Stimulated activated CD4-positive, alpha-beta T cell treated with anti-CD3 and anti-CD28 coated beads, Interleukin-15, amount 100 ng/mL, for 48 hours (primary cell): ENCODE measurements around the gene C17orf107.

Source experiments
- DNase-seq, 2 donors: peaks; one replicate each; pipeline ENCODE4 v3.0.0-alpha.2; 2020; ENCODE audit warnings: low read depth in 2 of 2

C17orf107 gene

DNA sequence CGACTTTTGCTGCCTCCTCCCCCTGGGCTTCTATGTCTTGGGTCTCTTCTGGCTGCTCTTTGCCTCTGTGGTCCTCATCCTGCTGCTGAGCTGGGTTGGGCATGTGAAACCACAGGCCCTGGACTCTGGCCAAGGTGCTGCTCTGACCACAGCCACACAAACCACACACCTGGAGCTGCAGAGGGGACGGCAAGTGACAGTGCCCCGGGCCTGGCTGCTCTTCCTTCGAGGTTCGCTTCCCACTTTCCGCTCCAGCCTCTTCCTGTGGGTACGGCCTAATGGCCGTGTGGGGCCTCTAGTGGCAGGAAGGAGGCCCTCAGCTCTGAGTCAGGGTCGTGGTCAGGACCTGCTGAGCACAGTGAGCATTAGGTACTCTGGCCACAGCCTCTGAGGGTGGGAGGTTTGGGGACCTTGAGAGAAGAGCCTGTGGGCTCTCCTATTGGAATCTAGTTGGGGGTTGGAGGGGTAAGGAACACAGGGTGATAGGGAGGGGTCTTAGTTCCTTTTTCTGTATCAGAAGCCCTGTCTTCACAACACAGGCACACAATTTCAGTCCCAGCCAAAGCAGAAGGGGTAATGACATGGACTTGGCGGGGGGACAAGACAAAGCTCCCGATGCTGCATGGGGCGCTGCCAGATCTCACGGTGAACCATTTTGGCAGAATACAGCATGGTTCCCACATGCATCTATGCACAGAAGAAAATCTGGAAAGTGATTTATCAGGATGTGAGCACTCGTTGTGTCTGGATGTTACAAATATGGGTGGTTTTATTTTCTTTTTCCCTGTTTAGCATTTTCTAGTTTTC is 35.0 kb downstream of the C17orf107 start:
- DNase-seq: no peak

DNA sequence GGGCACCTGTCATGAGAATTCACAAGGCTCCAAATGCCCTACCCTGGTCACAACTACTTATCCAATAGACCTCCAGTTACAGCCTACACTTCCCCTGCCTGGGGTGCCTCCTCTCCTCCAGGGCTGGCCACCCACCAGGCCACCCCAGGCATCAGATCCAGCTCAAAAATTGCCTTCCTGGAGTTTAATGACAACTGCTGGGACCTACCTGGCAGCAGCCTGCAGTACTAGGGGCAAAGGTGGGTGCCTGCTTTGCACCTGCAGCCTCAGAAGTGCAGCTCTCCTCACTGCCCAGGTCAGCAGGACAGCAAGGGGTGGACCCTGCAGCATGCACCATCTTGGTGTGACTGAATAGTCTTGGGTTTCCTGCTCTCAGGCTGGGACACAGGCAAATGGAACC is 36.3 kb downstream of the C17orf107 start:
- no peak for DNase-seq

DNA sequence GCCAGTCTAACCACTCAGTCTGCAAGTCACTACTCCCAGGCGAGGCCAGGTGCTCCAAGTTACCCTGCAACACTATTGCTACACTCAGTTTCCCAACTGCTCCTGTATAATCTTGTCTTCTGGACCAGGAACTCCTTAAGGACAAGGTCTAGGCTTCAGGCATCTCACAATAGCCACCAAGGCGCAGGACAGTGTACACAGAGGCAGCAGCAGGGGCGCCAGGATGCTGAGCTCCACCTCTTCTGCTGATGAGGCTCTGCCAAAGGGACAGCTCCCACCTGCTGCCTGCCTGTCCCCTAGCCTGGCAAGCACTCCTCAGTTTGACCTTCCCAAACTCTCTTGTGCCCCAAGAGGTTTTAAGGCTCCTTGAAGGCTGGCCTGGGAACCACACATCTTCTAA is 37.1 kb downstream of the C17orf107 start:
- no peak for DNase-seq

DNA sequence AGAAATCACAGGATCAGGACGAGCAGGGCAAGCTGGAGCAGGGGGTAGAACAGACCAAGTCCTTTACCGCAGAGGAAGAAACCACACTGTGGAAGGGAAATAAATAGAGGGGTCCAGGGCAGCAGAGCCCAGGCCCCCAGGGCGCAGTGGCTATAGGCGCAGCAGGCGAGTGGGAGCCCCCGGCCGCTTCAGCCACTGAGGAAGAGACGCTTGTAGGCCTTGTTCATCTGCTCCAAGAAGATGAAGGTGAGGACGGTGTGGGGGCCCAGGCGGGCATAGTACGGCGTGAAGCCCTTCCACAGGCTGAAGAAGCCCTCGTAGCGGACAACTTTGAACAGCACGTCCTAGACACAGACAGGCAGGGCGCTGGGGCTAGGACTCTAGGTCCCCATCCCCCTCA is 38.2 kb downstream of the C17orf107 start:
- no peak for DNase-seq

DNA sequence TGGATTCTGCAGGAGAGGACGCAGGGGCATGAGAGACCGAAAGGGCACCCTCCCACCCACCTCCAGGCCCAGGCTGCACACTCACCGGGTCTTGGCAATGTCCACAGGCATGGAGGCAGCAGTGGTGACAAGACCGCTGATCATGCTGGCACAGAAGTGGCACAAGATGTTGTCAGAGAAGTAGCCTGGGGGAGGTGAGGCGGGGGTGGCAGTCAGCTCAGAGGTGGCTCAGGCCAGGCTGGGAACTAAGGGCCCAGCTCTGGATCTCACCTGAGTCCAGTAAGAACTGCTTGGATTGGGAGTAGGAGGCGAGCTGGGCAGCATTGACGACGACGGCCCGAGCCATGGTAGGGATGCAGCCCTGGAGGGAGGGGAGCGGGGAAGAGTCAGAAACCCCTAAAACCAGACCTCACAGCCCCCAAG is 38.7 kb downstream of the C17orf107 start:
- no peak for DNase-seq

DNA sequence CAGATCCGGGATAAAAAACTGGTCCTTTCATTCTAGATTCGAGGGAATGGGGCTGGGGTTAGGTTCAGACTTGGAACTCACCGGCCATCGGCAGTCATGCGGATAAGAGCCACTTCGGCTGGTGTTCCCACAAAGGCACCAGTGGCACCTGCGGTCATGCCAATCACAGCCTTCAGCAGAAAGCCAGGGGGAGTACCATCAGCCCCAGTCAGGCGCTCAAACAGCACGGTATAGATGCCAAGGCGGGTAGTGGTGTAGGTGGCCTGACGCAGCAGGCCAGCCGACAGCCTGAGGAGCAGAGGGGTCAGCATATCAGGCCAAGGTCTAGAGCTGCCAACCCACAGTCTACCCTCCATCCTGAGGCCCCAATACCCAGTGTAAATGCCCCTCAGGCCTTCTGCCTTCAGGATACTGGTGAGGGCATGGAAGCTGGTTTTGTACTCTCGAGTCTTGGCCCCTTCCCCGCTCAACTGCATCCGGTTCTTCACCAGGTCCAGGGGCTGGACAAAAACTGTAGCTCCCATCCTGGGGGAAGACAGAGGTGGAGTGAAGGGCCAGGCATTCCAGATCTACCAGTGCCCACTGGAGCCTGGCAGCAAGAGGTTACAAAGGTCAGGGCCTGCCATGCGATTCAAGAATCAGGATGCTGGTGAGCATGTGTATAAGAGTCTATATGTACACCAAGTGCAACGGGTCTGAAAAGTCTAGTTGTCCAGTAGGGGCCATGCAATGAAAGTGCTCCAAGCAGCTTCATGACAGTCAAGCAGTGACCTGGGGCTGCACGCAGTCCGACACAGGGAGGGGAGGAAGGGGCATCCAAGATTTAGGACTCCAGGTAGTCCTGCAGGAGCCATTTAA is 39.6 kb downstream of the C17orf107 start:
- no peak for DNase-seq

DNA sequence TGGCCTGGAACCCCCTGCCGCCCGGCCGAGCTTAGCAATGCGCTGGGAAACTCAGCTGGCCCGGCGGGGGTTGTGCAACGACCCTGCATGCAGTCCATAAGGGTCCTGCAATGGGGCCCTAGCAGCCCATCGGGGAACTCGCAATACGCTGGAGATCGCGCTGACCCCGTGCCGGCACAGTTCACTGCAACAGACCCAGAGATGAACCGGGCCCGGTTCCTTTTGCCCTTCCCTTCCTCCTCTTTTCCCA is 40.1 kb downstream of the C17orf107 start:
- DNase-seq: no peak

DNA sequence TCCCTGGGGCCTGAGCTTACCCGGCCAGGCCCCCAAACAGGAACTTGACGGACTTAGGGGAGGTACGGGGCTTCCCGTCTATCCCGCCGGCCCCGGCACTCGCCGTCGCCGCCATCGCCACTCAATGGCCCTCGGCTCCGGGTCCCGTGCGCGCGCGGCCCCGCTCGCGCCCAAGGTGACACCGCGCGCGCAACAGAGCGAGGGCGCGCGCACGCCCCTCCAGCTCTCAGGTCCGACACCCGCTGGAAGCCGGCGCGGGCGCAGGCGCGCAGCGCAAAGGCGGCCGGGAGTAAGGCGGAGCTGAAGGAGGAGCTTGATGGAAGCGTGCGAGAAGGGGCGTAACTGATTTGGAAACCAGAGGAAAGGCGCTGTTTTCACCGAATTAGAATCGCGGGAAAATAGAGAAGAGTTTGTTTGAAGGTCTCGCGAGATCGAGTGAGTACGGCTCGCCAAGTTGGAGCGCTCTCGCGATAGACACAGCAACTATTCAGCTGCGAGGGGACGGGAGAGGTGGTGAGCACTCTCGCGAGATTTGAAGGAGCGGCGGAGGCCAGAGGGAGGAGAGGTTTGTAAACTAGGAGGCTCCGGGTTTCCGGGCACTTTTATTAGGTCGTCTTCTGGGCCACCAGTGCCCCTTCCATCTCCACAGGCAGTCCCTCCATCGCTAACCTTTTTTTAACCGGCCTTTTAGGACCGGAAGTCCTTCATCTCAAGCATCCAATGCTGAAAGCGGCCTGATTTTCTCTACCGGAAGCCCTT is 40.6 kb downstream of the C17orf107 start, which contains the start of the genes RNF167 and SLC25A11:
Gene RNF167, plus strand, starts transcription at position 473 of the 759 bp plus-strand sequence. CDS start 642 bp downstream, outside the sequence.
Gene SLC25A11, minus strand, starts transcription at position 251 of the 759 bp plus-strand sequence. Its CDS starts 136 bp downstream, at position 115.
- DNase-seq: peak; percentile 94 to 97

DNA sequence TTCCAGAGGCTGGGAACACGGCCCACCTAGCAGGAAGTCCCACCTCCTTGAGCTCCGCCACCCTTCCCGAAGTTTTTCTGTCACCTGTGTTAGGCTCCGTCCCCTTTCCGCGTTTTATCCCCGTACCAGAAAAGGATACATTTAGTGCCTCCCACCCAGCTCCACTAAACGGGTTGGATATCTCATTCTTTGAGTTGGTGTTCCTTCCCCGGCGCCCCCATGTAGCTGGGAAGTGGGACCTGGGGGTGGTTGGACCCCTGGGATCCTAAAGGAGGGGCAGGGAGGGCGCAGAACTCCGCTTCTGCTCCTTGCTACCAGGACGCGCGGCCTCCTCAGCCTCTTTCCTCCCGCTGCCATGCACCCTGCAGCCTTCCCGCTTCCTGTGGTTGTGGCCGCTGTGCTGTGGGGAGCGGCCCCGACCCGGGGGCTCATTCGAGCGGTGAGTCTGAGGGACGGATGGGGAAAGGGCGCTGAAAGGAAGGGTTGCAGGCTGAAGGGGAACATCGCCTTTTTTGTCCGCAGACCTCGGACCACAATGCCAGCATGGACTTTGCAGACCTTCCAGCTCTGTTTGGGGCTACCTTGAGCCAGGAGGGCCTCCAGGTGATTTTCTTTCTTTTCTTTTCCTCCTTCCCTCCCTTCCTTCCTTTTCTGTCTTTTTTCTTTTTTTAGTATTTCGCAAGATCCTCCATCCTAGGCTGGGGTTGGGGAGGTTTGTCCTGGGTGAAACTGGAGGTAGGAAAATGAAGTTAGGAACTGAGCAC is 41.4 kb downstream of the C17orf107 start:
- DNase-seq: no peak

DNA sequence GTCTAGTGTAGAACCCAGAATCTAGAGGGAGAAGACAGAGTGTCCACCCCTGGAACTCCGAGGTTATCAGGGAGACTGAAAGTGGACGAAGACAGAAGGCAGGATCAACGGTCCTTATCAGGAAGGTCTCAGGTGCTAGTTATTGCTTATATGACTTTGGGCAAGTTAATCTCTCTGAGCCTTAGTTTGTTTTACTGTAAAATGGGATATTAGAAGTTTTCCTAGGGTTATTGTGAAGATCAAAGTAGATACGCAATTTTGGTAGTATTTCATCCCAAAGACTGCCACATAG is 41.9 kb downstream of the C17orf107 start:
- DNase-seq: no peak

DNA sequence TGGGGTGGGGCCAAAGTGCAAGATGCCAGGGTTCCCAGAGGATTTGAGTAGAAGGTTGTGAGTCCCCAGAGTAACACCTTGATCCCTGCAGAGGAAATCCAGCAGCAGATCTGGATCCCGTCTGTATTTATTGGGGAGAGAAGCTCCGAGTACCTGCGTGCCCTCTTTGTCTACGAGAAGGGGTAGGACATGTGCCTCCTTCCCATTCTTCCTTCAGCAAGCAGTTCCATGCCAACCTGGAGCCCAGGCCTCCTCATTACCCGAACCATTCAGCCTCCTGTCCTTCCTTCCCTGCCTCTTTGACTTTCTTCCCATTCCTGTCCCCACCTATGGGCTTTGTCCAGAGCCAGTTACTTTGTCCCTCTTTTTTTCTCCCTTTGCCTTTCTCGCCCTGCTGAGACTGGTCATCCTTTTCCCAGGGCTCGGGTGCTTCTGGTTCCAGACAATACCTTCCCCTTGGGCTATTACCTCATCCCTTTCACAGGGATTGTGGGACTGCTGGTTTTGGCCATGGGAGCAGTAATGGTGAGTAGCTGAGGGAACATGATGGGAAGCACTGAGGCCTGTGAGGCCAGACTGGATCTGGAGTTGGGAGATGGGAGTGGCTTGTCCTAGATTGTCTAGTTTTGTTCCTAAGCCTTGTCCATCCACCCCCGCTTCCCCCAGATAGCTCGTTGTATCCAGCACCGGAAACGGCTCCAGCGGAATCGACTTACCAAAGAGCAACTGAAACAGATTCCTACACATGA is 43.6 kb downstream of the C17orf107 start:
- DNase-seq: no peak

DNA sequence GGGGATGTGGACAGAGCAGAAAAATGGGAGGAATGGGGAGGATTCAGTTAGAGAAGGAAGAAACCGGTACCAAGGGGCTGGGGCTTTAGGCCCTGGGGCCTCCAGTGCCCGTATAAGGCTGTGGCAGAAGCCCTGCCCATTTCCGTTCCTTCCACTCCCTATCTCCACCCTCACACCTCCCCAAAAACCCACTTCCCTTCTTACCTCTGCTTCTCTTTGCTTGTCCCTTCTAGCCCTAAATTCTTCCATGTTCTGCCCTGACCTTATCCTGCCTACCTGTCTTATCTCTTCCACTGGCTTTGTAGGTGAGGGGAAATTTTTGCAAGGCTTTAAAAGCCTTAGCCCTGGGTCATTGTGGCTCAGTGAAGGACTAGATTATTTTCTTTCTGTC is 44.8 kb downstream of the C17orf107 start:
- peak in 1 of 2 donors; percentile 47 for DNase-seq

DNA sequence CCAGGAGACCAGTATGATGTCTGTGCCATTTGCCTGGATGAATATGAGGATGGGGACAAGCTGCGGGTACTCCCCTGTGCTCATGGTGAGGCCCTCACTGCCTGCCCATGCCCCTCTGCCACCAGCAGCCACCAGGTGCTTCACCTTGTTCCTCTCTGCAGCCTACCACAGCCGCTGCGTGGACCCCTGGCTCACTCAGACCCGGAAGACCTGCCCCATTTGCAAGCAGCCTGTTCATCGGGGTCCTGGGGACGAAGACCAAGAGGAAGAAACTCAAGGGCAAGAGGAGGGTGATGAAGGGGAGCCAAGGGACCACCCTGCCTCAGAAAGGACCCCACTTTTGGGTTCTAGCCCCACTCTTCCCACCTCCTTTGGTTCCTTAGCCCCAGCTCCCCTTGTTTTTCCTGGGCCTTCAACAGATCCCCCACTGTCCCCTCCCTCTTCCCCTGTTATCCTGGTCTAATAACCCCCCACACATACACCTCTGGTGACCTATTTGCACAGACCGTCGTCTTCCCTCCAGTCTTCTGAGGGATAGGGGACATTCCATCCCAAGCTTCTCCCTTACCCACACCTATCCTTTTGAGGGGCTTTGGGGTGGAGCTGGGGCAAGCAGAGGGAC is 45.3 kb downstream of the C17orf107 start:
- DNase-seq: no peak

DNA sequence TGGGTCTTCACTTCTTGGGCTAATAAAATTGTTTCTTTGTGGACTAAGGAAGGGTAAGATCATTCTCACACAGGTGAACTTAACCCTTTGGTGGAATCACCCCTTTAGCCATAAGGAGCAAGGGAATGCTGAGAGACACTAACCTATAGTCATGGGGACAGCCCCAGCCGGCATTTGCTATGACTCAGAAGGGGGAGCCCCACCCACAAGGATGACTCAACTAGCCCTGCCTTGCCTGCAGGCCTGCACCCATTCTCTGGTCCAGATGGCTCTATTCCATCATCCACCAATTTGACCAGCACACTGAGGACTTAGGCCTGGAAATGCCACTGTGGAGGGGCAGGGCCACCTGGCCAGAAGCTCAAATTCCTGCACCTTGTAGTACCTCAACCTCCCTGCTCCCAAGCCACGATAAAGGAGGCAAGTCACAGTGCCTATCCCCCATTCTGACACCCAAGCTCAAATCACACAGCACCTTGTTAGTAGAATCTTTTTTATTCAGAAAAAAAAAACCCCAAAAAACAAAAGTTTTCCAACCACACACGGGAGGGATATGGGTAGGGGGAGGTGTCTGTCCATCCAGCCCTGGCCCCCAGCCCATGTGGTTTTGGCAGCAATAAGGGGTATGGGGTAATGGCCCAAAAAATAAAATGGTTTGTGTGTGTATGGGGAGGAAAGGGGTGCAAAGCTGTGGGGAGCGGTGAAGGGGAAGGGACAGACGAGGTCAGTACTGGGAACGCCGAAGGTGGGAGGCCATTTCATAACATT is 46.0 kb downstream of the C17orf107 start:
- DNase-seq: peak; percentile 78 to 86

DNA sequence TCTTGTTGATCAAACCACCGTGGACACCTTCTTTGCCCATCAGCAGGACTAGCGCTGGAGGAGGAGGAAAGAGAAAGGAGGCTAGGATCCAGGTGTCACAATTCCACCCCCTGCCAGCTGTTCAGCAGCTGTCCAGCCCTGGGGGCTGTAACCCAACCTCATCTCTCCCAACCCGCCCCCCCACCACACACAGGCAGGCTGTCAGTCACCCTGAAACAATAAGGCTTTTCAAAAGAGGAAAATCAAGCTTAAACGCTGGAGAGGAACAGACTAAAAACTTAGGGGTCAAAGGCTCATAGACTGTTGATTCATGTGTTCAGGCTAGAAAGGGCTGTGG is 46.6 kb downstream of the C17orf107 start:
- no peak for DNase-seq

DNA sequence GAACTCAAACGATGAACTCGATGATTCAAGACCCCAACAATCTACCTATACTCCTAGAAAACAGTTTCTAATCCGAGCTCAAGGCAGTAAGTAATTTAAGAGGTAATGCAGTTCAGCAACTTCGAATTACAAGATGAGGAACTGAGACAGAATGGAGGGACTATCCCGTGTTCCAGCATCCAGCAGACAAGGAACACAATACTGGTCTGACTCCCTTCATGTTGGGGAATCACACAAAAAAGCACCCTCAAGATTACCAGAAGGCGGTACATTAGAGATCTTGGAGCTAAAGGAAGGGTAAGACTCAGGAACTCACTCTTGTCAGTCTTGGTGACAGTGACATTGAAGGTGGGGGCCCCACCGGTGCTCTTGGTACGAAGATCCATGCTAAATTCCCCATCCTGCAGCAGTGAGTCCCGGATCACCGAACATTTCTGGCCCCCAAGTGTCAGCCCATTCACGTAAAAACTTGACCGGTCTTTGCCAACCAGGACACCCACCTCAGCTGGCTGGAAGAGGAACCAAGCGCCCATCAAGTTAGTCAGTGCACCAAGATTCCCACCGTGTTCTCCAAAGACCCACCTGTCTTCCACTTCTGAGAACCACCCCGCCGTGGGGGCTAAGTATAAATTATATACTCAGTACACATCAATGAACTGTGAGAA is 47.1 kb downstream of the C17orf107 start:
- DNase-seq: no peak

DNA sequence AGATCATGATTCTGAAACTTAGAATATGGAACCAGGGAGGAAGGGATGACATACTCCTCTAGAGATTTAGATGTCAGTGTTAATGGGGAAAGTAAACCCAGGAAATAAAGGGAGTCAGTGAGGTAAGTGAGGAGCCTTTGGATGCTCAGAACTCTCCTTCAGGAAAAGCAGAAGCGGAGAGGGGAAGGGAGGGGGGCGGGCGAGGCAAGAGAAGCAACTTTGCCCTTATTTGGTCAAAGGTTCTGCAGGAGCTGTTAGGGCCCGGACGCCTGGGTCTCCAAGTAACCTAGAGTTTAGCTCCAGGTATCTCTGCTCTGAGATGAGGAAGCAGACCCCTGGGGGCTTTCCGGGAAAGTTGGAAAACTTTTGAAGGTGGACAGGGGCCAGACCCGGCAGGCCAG is 47.7 kb downstream of the C17orf107 start:
- DNase-seq: no peak

DNA sequence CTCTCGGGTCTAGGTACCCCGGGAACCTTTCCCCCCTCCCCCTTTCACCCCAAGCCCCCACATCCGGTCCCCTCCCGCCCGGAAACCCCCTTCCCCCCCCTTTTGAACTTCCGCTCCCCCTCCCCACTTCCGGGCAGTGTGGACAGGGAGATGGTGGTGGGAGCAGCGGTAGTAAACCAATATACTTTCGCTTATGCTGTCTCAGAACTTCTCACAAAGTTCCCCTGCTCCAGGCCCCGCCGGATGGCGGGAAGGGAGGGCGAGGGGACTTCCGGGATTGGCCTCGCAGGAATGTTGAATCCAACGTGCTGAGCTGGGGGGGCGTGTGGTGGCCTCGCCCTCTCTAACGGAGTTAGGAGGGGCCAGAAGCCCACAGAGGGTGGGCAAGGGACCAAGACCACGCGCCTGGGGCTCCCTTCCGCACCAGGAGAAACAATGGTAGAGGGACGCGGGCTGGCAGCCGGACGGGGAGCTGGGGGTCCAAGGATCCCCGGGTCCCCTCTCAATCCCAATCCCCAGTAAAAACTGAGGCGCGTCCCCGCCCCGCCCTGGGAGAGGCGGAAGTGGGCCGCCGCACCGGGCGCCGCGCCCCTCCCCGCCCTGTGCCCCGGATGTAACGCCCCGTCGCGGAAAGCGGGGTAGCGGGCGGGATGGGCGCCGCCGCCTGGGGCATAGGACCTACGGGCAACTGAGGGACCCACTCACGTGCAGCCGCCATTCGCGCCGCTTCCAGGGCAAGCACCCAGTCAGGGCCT is 48.3 kb downstream of the C17orf107 start:
- DNase-seq: peak in 1 of 2 donors; percentile 58
